ENCODE measurements around the gene DDIT3.

- no peak for TF ChIP-seq CTCF (conservative IDR thresholded peaks at IDR 0.05 in 1 of 2, IDR thresholded peaks at IDR 0.05 in 1 of 2; ENCODE audit: extremely low read depth in 1 of 2, insufficient read depth in 1 of 2, low read depth in 1 of 2, low read length in 2 of 2)
- TF ChIP-seq EZH2 (IDR thresholded peaks at IDR 0.05; ENCODE audit: borderline replicate concordance, low read length), result no peak
These were observed 1.2 kb downstream of the DDIT3 start for GRCh38 chr12:57518920-57519795.
